GM12878 (cell line): ENCODE measurements around the gene RUBCNL. TPM values are rescaled to one million over a fixed set of nuclear protein-coding genes. Genes with fewer than 3 reads are reported as not detected.

Source experiments
- CBX5 ChIP-seq: sonication (generic); IDR thresholded peaks from 2 replicates; pipeline ENCODE4 v1.6.1; 2016; ENCODE audit warnings: low read depth, moderate library complexity, mild to moderate bottlenecking, inconsistent platforms
- GABPA ChIP-seq: IDR thresholded peaks from 2 replicates; pipeline ENCODE4 v1.6.1; 2014; ENCODE audit warnings: antibody characterized with exemption, low read depth, mild to moderate bottlenecking, inconsistent platforms
- KDM1A ChIP-seq: fragments of 200-600 bp; sonication (generic); IDR thresholded peaks from 2 replicates; pipeline ENCODE4 v1.6.1; 2016; ENCODE audit warnings: borderline replicate concordance
- MTA3 ChIP-seq: IDR thresholded peaks from 2 replicates; pipeline ENCODE4 v1.6.1; 2012; ENCODE audit warnings: low read length, inconsistent platforms, borderline replicate concordance
- NR2F1 ChIP-seq: fragments of 450-650 bp; conservative IDR thresholded peaks from 2 replicates; pipeline ENCODE4 v1.6.1; 2017; ENCODE audit warnings: mild to moderate bottlenecking
- PAX5 ChIP-seq: IDR thresholded peaks from 2 replicates; pipeline ENCODE4 v1.6.1; 2011; ENCODE audit warnings: low read depth, low read length, borderline replicate concordance
- POLR2A ChIP-seq: IDR thresholded peaks from 2 replicates; pipeline ENCODE4 v1.6.1; 2011; ENCODE audit warnings: low read depth, mild to moderate bottlenecking, low read length
- RFX5 ChIP-seq: IDR thresholded peaks from 2 replicates; pipeline ENCODE4 v1.6.1; 2011; ENCODE audit warnings: low read depth, low read length, improper control_type of control experiment
- RUNX3 ChIP-seq: IDR thresholded peaks from 2 replicates; pipeline ENCODE4 v1.6.1; 2012; ENCODE audit warnings: low read length, inconsistent platforms
- SUPT20H ChIP-seq: IDR thresholded peaks from 2 replicates; pipeline ENCODE4 v1.6.1; 2011; ENCODE audit warnings: low read depth, mild to moderate bottlenecking, low read length, moderate library complexity, borderline replicate concordance; ENCODE audit not compliant: control insufficient read depth
- SUZ12 ChIP-seq: fragments of 200-600 bp; sonication (generic); IDR thresholded peaks from one replicate; pipeline ENCODE4 v1.6.1; 2018; ENCODE audit warnings: antibody characterized with exemption, mild to moderate bottlenecking; ENCODE audit not compliant: unreplicated experiment
- TARDBP ChIP-seq: IDR thresholded peaks from 2 replicates; pipeline ENCODE4 v1.6.1; 2016; ENCODE audit warnings: borderline replicate concordance
- ZNF24 ChIP-seq: fragments of 450-650 bp; IDR thresholded peaks from 2 replicates; pipeline ENCODE4 v1.6.1; 2017; ENCODE audit warnings: antibody characterized with exemption, mild to moderate bottlenecking
- polyA plus RNA-seq, 11 experiments: library from polyadenylated mRNA; depleted of rRNA in 4 of 11; unstranded in 6 of 11; stranded (reverse) in 5 of 11; fragments of >200 nt; fragmentation: Nextera tagmentation in 4 of 11; fragmentation: Illumina TruSeq in 1 of 11; extraction: Ambion mirVana in 4 of 11; extraction: Trizol in 1 of 11; gene quantifications; 1 replicate in 1 of 11; 2 replicates in 10 of 11; pipeline versions ENCODE4 v1.2.1 to v1.2.3, GENCODE V29; 2011 to 2016; ENCODE audit warnings: inconsistent platforms in 2 of 11, missing spikeins in 2 of 11, low read depth in 1 of 11
- total RNA-seq, 4 experiments: library from RNA; depleted of rRNA in 3 of 4; stranded (reverse); fragments of >200 nt in 3 of 4; fragmentation: Illumina TruSeq in 1 of 4; extraction: Trizol in 1 of 4; gene quantifications; 2 replicates each; pipeline versions ENCODE4 v1.2.1 to v1.2.3, GENCODE V29; 2013 to 2021
- TF ChIP-seq, protein P1 (sequence below): fragments of 450-650 bp; IDR thresholded peaks from 2 replicates; pipeline ENCODE4 v1.6.1; 2016; ENCODE audit warnings: mild to moderate bottlenecking
- TF ChIP-seq, protein P2 (sequence below): IDR thresholded peaks from 2 replicates; pipeline ENCODE4 v1.6.1; 2012; ENCODE audit warnings: low read depth, low read length, improper control_type of control experiment
- TF ChIP-seq, protein P3 (sequence below): IDR thresholded peaks from 2 replicates; pipeline ENCODE4 v1.6.1; 2012; ENCODE audit warnings: low read depth, low read length, improper control_type of control experiment
- TF ChIP-seq, protein P4 (sequence below): fragments of 450-650 bp; IDR thresholded peaks from 2 replicates; pipeline ENCODE4 v1.6.1; 2018; ENCODE audit warnings: mild to moderate bottlenecking, low read depth, moderate library complexity; ENCODE audit not compliant: partially characterized antibody
- TF ChIP-seq, protein P5 (sequence below): fragments of 450-650 bp; formaldehyde crosslinking; IDR thresholded peaks from 2 replicates; pipeline ENCODE4 v1.5.0; 2022; ENCODE audit warnings: mild to moderate bottlenecking, missing genetic modification characterization
- TF ChIP-seq, protein P6 (sequence below): fragments of 450-650 bp; IDR thresholded peaks from 2 replicates; pipeline ENCODE4 v1.6.1; 2017; ENCODE audit warnings: mild to moderate bottlenecking

RUBCNL gene
- total and polyA plus RNA-seq, 10 of the 15 experiments (the other 5 are each of a cell fraction or from before 2014, with no cell fraction given), result 0.71 to 51.9 (median 38.2) TPM

DNA sequence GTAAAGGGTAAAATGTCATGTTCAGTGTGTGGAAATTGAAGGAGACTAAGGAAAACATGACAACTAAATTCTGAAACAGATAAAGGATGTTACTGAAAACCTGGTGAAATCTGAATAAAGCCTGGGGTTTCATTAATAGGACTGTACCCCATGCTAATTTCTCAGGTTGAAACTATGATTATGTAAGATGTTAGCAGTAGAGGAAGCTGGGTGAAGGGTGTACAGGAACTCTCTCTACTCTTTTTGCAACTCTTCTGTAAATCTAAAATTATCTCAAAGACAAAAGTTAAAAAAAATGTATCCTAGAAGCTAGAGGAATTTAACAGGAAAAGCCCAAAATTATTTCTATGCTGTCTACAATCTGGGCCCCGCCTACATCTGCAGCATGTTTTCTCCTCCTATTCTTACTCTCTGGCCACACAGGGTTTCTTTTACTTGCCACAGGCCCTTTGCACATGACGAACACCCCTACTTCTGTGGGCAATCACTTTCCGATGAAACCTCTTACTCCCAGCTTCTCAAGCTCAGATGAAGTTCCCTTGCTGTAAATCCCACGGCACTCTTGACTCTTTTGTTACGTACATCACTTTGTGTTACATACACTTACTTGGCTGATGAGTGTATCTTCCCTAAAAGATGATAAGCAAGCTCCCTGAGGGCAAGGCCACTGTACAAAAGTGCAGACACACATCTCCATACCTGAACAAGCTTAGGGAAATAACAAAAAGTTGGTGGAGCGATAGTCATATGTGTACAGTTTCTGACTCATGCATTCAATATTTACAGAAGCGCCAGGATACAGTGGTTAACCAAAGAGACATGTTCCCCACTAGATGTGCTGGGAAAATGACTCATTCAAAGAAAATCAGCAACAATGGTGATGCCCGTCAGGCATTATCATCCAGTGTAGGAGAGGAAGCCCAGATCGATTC, 32.6 kb downstream of the RUBCNL start (continued):
- TF ChIP-seq, protein P1, sequence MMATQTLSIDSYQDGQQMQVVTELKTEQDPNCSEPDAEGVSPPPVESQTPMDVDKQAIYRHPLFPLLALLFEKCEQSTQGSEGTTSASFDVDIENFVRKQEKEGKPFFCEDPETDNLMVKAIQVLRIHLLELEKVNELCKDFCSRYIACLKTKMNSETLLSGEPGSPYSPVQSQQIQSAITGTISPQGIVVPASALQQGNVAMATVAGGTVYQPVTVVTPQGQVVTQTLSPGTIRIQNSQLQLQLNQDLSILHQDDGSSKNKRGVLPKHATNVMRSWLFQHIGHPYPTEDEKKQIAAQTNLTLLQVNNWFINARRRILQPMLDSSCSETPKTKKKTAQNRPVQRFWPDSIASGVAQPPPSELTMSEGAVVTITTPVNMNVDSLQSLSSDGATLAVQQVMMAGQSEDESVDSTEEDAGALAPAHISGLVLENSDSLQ, result no peak
- TF ChIP-seq POLR2A (no peak), PAX5 (peak; percentile 82; the same call in 1 of the 2 replicates), NR2F1 (no peak), ZNF24 (no peak), RUNX3 (peak; percentile 99), KDM1A (no peak), SUZ12 (no peak), MTA3 (peak; percentile 74; the same call in 1 of the 2 replicates), RFX5 (no peak), CBX5 (peak; percentile 98), SUPT20H (no peak), TARDBP (0 out of 2 replicates have a peak, but pooled peaks have one; percentile 60), GABPA (no peak)
- TF ChIP-seq, protein P2, sequence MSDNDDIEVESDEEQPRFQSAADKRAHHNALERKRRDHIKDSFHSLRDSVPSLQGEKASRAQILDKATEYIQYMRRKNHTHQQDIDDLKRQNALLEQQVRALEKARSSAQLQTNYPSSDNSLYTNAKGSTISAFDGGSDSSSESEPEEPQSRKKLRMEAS, result no peak
- TF ChIP-seq, protein P3, sequence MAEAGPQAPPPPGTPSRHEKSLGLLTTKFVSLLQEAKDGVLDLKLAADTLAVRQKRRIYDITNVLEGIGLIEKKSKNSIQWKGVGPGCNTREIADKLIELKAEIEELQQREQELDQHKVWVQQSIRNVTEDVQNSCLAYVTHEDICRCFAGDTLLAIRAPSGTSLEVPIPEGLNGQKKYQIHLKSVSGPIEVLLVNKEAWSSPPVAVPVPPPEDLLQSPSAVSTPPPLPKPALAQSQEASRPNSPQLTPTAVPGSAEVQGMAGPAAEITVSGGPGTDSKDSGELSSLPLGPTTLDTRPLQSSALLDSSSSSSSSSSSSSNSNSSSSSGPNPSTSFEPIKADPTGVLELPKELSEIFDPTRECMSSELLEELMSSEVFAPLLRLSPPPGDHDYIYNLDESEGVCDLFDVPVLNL, result no peak
- TF ChIP-seq, protein P4, sequence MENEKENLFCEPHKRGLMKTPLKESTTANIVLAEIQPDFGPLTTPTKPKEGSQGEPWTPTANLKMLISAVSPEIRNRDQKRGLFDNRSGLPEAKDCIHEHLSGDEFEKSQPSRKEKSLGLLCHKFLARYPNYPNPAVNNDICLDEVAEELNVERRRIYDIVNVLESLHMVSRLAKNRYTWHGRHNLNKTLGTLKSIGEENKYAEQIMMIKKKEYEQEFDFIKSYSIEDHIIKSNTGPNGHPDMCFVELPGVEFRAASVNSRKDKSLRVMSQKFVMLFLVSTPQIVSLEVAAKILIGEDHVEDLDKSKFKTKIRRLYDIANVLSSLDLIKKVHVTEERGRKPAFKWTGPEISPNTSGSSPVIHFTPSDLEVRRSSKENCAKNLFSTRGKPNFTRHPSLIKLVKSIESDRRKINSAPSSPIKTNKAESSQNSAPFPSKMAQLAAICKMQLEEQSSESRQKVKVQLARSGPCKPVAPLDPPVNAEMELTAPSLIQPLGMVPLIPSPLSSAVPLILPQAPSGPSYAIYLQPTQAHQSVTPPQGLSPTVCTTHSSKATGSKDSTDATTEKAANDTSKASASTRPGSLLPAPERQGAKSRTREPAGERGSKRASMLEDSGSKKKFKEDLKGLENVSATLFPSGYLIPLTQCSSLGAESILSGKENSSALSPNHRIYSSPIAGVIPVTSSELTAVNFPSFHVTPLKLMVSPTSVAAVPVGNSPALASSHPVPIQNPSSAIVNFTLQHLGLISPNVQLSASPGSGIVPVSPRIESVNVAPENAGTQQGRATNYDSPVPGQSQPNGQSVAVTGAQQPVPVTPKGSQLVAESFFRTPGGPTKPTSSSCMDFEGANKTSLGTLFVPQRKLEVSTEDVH, result no peak
- TF ChIP-seq, protein P5, sequence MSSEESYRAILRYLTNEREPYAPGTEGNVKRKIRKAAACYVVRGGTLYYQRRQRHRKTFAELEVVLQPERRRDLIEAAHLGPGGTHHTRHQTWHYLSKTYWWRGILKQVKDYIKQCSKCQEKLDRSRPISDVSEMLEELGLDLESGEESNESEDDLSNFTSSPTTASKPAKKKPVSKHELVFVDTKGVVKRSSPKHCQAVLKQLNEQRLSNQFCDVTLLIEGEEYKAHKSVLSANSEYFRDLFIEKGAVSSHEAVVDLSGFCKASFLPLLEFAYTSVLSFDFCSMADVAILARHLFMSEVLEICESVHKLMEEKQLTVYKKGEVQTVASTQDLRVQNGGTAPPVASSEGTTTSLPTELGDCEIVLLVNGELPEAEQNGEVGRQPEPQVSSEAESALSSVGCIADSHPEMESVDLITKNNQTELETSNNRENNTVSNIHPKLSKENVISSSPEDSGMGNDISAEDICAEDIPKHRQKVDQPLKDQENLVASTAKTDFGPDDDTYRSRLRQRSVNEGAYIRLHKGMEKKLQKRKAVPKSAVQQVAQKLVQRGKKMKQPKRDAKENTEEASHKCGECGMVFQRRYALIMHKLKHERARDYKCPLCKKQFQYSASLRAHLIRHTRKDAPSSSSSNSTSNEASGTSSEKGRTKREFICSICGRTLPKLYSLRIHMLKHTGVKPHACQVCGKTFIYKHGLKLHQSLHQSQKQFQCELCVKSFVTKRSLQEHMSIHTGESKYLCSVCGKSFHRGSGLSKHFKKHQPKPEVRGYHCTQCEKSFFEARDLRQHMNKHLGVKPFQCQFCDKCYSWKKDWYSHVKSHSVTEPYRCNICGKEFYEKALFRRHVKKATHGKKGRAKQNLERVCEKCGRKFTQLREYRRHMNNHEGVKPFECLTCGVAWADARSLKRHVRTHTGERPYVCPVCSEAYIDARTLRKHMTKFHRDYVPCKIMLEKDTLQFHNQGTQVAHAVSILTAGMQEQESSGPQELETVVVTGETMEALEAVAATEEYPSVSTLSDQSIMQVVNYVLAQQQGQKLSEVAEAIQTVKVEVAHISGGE, result no peak
- TF ChIP-seq, protein P6, sequence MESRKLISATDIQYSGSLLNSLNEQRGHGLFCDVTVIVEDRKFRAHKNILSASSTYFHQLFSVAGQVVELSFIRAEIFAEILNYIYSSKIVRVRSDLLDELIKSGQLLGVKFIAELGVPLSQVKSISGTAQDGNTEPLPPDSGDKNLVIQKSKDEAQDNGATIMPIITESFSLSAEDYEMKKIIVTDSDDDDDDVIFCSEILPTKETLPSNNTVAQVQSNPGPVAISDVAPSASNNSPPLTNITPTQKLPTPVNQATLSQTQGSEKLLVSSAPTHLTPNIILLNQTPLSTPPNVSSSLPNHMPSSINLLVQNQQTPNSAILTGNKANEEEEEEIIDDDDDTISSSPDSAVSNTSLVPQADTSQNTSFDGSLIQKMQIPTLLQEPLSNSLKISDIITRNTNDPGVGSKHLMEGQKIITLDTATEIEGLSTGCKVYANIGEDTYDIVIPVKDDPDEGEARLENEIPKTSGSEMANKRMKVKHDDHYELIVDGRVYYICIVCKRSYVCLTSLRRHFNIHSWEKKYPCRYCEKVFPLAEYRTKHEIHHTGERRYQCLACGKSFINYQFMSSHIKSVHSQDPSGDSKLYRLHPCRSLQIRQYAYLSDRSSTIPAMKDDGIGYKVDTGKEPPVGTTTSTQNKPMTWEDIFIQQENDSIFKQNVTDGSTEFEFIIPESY, result no peak
